ENCODE measurements around the gene JAK1.

- TF ChIP-seq CTCF (IDR thresholded peaks at IDR 0.05) = no peak
- TF ChIP-seq EP300 (IDR thresholded peaks at IDR 0.05) = no peak
- TF ChIP-seq POLR2A (IDR thresholded peaks at IDR 0.05; ENCODE audit: low read depth) = no peak
Observed at GRCh38 chr1:64854674-64855073, 111.7 kb downstream of the JAK1 start.

Measured in esophagus muscularis mucosa (tissue), 4 donors.